ENCODE measurements around the gene CPNE6. TPM values are rescaled to one million over a fixed set of nuclear protein-coding genes. Genes with fewer than 3 reads are reported as not detected.
"Not testable (repeated sequence)": the region's sequence is repeated elsewhere in the genome, so short reads cannot be mapped to it uniquely, and the experiment has no call there.

Gene CPNE6
- under 1 TPM in 1 of 2 donors, not detected in 1; 0.24 TPM for total RNA-seq

GRCh38 chr14:24071144-24071697 lies at the start of gene CPNE6:
TSS of gene CPNE6 (plus strand) at chr14:24071562. CDS start at chr14:24072937, 1,375 bp downstream.
- H3K4me3 ChIP-seq, result no peak within 1 kb of the TSS
- H3K4me1 ChIP-seq, result peaks cover 0 to 11% of the 10 kb centered on the region in 2 donors
- no peaks in the 10 kb centered on the region for H3K27me3 ChIP-seq
- DNase-seq (ENCODE audit: low spot score), result no peak
- no peak within 1 kb of the TSS for H3K27ac ChIP-seq
- H3K9me3 ChIP-seq, result no peaks in the 10 kb centered on the region
- TF ChIP-seq CTCF (IDR thresholded peaks at IDR 0.05), result no peak
- no peaks in the 10 kb centered on the region for H3K36me3 ChIP-seq

- DNase-seq (ENCODE audit: low spot score); H3K4me3 ChIP-seq; H3K27me3 ChIP-seq; H3K4me1 ChIP-seq; H3K9me3 ChIP-seq; H3K36me3 ChIP-seq; H3K27ac ChIP-seq: not testable (repeated sequence)
Observed at GRCh38 chr14:24024939-24025418, 46.4 kb upstream of the CPNE6 start.

DNA sequence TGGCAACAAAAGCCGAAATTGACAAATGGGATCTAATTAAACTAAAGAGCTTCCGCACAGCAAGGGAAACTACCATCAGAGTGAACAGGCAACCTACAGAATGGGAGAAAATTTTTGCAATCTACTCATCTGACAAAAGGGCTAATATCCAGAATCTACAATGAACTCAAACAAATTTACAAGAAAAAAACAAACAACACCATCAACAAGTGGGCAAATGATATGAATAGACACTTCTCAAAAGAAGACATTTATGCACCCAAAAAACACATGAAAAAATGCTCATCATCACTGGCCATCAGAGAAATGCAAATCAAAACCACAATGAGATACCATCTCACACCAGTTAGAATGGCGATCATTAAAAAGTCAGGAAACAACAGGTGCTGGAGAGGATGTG lies 41.7 kb upstream of the CPNE6 start:
- DNase-seq (ENCODE audit: low spot score); H3K4me3 ChIP-seq; H3K27ac ChIP-seq; H3K4me1 ChIP-seq; H3K36me3 ChIP-seq; H3K27me3 ChIP-seq: not testable (repeated sequence)
- peaks cover 0 to 11% of the 10 kb centered on the region in 2 donors for H3K9me3 ChIP-seq

GRCh38 chr14:24031331-24031730 lies 40.0 kb upstream of the CPNE6 start:
- H3K4me3 ChIP-seq; H3K27ac ChIP-seq; DNase-seq (ENCODE audit: low spot score); H3K36me3 ChIP-seq; H3K4me1 ChIP-seq; H3K27me3 ChIP-seq: not testable (repeated sequence)
- peaks cover 0 to 11% of the 10 kb centered on the region in 2 donors for H3K9me3 ChIP-seq

GRCh38 chr14:24032727-24033418 lies 38.5 kb upstream of the CPNE6 start:
- Histone ChIP-seq H3K4me1 (peaks cover 0 to 4% of the 10 kb centered on the region in 2 donors), H3K9me3 (peaks cover 0 to 11% of the 10 kb centered on the region in 2 donors), H3K27me3 (no peaks in the 10 kb centered on the region), H3K4me3 (no peak overlapping the region), H3K36me3 (no peaks in the 10 kb centered on the region), H3K27ac (no peak overlapping the region)
- peak; percentile 71 for DNase-seq (ENCODE audit: low spot score)
- TF ChIP-seq CTCF (IDR thresholded peaks at IDR 0.05), result no peak

- not testable (repeated sequence) for H3K4me1 ChIP-seq; DNase-seq (ENCODE audit: low spot score); H3K27me3 ChIP-seq; H3K36me3 ChIP-seq
- Histone ChIP-seq H3K27ac (peak overlapping the region; percentile 79 to 85), H3K9me3 (peaks cover 0 to 11% of the 10 kb centered on the region in 2 donors), H3K4me3 (peak overlapping the region; percentile 53 to 55)
Observed at GRCh38 chr14:24035769-24036168, 35.6 kb upstream of the CPNE6 start.

DNA sequence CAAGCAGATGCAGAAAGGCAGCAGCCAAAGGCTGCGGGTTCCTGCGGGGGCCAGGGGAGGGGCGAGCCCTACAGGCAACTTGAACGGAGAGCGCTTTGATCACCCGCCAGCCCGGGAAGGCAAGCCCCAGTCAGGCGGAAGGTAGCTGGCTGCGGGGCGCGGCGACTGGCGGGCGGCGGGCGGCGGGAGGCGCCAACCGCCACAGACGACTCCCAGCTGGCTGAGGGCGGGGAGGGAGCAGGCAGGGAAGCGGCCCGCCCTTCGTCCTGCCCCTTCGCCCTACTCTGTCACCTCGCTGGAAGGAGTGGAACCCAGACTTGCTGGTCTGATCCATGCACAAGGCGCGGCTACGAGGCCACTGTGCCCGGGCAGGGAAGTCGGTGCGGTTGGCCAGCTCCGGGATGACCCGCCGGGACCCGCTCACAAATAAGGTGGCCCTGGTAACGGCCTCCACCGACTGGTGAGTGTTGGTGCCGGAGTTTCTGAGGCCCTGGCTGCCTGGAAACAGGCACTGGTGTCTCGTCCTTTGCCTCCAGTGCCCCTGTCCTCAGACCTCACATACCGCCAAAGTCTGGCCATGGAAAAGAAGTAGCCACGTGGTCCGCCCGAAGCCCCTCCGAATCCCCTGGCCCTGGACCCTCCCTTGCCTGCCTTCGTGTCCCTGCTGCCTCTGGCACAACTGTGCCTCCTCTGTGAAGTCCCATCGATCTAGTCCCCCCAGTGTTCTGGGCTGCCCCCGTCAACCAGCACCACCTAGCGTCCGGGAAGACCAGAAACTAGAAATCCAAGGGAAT lies 35.0 kb upstream of the CPNE6 start:
- H3K27me3 ChIP-seq, result no peaks in the 10 kb centered on the region
- peak; percentile 81 for DNase-seq (ENCODE audit: low spot score)
- peak in 1 of 2 donors; percentile 85 for TF ChIP-seq CTCF (IDR thresholded peaks at IDR 0.05)
- peak overlapping the region; percentile 53 to 55 for H3K4me3 ChIP-seq
- peaks cover 0 to 4% of the 10 kb centered on the region in 2 donors for H3K4me1 ChIP-seq
- peaks cover 0 to 11% of the 10 kb centered on the region in 2 donors for H3K9me3 ChIP-seq
- H3K36me3 ChIP-seq, result no peaks in the 10 kb centered on the region
- peak overlapping the region; percentile 79 to 85 for H3K27ac ChIP-seq
